ENCODE results near the gene DGKI. TPM values are rescaled to one million over a fixed set of nuclear protein-coding genes. Genes with fewer than 3 reads are reported as not detected.

The DGKI gene
- total RNA-seq, 6 experiments from 2014 or later = 1.2 to 2.2 (median 1.6) TPM

DNA sequence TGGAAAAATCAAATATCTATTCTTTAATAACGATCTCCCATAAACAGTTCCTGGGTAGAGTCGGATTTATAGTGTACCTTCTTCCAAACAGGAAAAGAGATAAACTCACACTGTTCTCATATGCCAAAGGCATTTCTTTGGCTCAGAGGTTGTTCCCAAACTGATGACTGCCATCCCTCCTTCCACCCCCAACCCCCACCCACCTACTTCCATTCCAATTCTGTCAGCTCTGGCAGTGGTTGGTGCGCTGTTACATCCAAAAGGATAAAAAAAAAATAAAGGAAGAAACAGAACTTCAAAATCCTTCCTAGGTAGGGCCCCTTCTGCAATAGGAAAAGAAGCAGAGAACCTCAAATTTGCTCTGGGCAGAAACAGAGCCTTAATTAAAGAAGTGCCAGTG lies 104.7 kb downstream of the DGKI start:
- Mint-ChIP-seq H3K27ac (no peak overlapping the region), H3K9me3 (peaks cover 21% of the 10 kb centered on the region), H3K4me1 (ENCODE audit: low read depth) (no peaks in the 10 kb centered on the region), H3K27me3 (ENCODE audit: insufficient read depth) (no peaks in the 10 kb centered on the region), H3K36me3 (ENCODE audit: low read depth) (peaks cover 24% of the 10 kb centered on the region), H3K4me3 (no peak overlapping the region)
- DNase-seq = no peak
- TF ChIP-seq, protein P1, sequence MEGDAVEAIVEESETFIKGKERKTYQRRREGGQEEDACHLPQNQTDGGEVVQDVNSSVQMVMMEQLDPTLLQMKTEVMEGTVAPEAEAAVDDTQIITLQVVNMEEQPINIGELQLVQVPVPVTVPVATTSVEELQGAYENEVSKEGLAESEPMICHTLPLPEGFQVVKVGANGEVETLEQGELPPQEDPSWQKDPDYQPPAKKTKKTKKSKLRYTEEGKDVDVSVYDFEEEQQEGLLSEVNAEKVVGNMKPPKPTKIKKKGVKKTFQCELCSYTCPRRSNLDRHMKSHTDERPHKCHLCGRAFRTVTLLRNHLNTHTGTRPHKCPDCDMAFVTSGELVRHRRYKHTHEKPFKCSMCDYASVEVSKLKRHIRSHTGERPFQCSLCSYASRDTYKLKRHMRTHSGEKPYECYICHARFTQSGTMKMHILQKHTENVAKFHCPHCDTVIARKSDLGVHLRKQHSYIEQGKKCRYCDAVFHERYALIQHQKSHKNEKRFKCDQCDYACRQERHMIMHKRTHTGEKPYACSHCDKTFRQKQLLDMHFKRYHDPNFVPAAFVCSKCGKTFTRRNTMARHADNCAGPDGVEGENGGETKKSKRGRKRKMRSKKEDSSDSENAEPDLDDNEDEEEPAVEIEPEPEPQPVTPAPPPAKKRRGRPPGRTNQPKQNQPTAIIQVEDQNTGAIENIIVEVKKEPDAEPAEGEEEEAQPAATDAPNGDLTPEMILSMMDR (IDR thresholded peaks at IDR 0.05) = no peak

DNA sequence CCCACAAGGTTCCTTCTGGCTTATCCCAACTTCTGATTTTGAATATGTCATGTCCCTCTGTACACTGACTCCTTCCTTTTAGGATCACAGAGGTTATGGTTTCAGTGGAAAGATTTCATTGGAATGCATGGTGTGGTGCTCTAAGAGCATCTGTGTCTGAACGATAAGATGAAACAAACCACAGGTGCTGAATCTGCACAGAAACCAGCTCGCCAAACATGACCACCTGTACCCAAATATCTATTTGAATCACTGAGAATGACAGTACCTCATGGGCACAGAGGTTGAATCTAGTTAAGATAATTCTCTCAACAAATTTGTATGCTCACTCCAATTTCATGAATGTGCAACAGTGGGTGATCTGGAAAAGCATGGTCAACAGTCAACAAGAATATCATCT lies 105.3 kb downstream of the DGKI start:
- H3K4me1 Mint-ChIP-seq (ENCODE audit: low read depth) = no peaks in the 10 kb centered on the region
- TF ChIP-seq, protein P1 (IDR thresholded peaks at IDR 0.05) = no peak
- H3K4me3 Mint-ChIP-seq = no peak overlapping the region
- H3K27me3 Mint-ChIP-seq (ENCODE audit: insufficient read depth) = no peaks in the 10 kb centered on the region
- H3K9me3 Mint-ChIP-seq = peaks cover 21% of the 10 kb centered on the region
- H3K27ac Mint-ChIP-seq = no peak overlapping the region
- H3K36me3 Mint-ChIP-seq (ENCODE audit: low read depth) = peaks cover 24% of the 10 kb centered on the region
- no peak for DNase-seq

DNA sequence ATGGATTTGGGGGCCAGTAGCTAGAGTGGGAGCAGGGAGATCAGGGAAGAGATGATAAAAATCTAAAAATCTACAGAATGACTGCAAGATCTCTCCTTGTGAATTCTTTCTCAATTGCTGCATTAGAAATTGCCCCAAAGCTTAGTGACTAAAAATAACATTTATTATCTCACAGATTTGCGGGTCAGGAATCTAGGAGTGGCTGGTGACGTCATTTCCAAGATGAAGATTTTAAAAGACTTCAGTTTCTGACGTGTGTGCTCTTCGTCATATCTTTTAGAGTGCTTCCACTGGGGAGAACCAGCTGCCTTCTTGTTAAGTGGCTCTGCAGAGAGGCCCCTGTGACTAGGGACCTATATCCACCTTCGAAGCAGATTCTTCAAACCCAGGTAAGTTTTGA lies 112.6 kb downstream of the DGKI start:
- Mint-ChIP-seq H3K36me3 (ENCODE audit: low read depth) (no peaks in the 10 kb centered on the region), H3K4me1 (ENCODE audit: low read depth) (peaks cover 31% of the 10 kb centered on the region), H3K9me3 (no peaks in the 10 kb centered on the region), H3K4me3 (no peak overlapping the region), H3K27ac (peak overlapping the region; percentile 74), H3K27me3 (ENCODE audit: insufficient read depth) (no peaks in the 10 kb centered on the region)
- TF ChIP-seq, protein P1 (IDR thresholded peaks at IDR 0.05) = no peak
- peak; percentile 65 for DNase-seq

DNA sequence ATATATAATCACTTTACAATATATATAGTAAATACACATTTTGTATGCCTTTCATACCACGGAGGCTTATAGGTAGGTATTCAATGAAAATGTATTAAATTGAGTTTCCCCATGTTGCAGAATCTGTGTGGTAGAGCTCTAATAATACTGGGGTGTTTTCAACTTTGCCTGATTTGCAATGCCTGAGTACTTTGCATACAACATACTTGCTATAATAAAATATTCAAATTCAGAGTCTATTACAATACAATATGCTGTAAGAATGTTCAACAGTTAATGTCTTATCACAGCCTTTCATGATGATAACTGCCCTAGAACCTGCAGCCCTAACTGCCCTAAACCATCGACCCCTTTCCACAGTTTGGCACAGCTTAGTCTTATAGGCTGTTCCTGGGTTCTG lies 114.6 kb downstream of the DGKI start:
- TF ChIP-seq, protein P1 (IDR thresholded peaks at IDR 0.05) = no peak
- no peak for DNase-seq
- no peak overlapping the region for H3K27ac Mint-ChIP-seq
- no peaks in the 10 kb centered on the region for H3K9me3 Mint-ChIP-seq
- H3K4me1 Mint-ChIP-seq (ENCODE audit: low read depth) = peaks cover 37% of the 10 kb centered on the region
- H3K36me3 Mint-ChIP-seq (ENCODE audit: low read depth) = no peaks in the 10 kb centered on the region
- no peaks in the 10 kb centered on the region for H3K27me3 Mint-ChIP-seq (ENCODE audit: insufficient read depth)
- H3K4me3 Mint-ChIP-seq = no peak overlapping the region

DNA sequence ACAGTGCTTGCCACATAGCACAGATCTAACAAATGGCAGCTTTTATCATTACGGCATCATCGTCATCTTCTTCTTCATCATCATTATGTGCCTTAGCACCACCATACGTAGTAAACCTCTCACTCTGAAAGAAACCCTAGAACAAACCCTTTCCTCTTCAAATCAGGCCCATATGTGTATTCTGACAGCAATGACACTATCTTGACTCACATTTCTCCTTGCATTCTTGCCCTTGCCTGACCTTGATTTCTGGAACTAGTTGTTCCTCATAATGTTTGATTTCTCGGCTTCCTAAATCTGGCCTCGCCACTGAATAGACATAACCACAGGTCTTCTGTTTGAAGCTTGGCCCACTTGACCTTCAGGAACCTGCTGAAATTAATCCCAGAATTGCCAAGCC lies 115.3 kb downstream of the DGKI start:
- TF ChIP-seq, protein P1 (IDR thresholded peaks at IDR 0.05) = no peak
- DNase-seq = peak; percentile 13
- H3K36me3 Mint-ChIP-seq (ENCODE audit: low read depth) = no peaks in the 10 kb centered on the region
- no peak overlapping the region for H3K4me3 Mint-ChIP-seq
- no peaks in the 10 kb centered on the region for H3K27me3 Mint-ChIP-seq (ENCODE audit: insufficient read depth)
- H3K4me1 Mint-ChIP-seq (ENCODE audit: low read depth) = peaks cover 37% of the 10 kb centered on the region
- no peaks in the 10 kb centered on the region for H3K9me3 Mint-ChIP-seq
- H3K27ac Mint-ChIP-seq = no peak overlapping the region

DNA sequence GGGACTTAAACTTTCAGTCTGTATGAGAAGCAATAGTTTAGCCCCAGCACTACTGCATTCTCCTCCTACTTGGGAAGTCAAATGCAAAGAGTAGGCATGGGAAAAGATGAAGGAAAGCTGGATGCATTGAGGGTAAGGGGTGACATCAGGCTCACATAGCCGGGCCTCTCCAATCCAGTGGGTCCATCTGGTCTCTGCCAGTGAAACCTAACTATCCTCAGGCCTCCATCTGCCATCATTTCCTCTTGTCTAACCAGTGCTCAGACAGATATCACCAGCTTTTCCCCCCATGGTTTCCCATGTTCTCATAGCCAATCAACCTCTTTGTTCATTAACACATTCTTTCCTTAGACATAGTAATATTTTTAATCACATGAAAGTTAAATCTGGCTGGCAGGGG lies 118.3 kb downstream of the DGKI start:
- H3K27ac Mint-ChIP-seq = no peak overlapping the region
- H3K4me3 Mint-ChIP-seq = no peak overlapping the region
- no peaks in the 10 kb centered on the region for H3K9me3 Mint-ChIP-seq
- DNase-seq = no peak
- H3K4me1 Mint-ChIP-seq (ENCODE audit: low read depth) = peaks cover 24% of the 10 kb centered on the region
- no peaks in the 10 kb centered on the region for H3K36me3 Mint-ChIP-seq (ENCODE audit: low read depth)
- no peaks in the 10 kb centered on the region for H3K27me3 Mint-ChIP-seq (ENCODE audit: insufficient read depth)
- TF ChIP-seq, protein P1 (IDR thresholded peaks at IDR 0.05) = no peak

All from HFFc6 (cell line).